NCI-H345 treated with DMSO at 0.1 percent for 48 hours (cell line): Measurements from ENCODE around the gene STYK1.
"Not testable (repeated sequence)": the region's sequence is repeated elsewhere in the genome, so short reads cannot be mapped to it uniquely, and the experiment has no call there.

ENCODE experiments used
- DNase-seq: peaks from one replicate; lab custom pipeline; 2025; ENCODE audit not compliant: unreplicated experiment; lab: John Stamatoyannopoulos, UW

STYK1 gene

DNA sequence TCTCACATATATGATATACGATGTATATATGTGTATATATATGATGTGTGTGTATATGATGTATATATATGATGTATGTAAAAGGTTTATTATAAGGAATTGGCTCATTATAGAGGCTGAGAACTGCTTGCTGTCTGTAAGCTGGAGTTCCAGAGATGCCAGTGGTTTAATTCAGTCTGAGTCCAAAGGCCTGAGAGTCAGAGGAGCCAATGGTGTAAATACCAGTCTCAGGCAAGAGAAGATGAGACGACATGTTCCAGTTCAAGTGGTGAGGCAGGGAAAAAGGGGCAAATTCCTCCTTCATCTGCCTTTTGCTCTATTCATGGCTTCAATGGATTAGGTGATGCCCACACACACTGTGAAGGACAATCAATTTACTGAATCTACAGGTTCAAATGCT is 17.1 kb upstream of the STYK1 start:
- DNase-seq, result no peak

DNA sequence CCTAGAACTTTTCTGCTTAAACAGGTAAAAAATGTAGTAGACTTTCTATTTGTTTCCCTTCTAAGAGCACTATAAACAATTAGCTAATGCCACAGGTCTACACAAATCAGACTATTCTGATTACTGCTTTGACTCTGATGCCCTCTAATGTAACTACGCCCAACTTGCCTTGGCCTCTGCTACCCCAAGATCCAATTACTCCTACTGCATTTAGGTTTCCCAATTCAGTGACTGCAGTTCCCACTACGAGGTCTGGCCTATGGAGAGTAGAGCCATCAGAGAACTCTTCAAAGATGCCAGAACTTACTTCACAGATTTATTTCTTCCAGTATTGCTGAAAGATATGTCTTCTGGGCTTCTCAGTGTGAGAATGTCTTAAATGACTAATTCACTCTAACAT is 15.3 kb upstream of the STYK1 start:
- DNase-seq, result no peak

DNA sequence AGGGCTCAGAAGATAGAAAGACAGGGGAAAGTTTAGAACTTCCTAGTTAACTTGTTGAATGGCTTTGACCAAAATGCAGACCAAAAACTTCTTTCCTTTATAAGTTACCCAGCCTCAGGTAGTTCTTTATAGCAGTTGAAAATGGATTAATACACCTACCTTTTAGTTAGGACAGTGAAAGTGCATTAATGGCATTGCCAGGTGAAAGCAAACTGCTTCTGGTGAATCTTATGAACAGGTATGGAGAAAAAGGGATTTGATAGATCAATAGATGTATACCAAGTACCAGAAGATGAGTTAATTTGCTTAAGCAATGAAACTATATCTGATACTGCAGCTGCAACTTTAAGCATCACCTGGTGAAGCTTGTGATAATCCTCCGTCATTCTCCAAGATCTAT is 14.2 kb upstream of the STYK1 start:
- DNase-seq, result no peak

GRCh38 chr12:10672231-10672868 is 1.5 kb downstream of the STYK1 start:
- DNase-seq, result no peak

- DNase-seq, result no peak
Observed at GRCh38 chr12:10669533-10669932, 4.3 kb downstream of the STYK1 start.

- no peak for DNase-seq
Observed at GRCh38 chr12:10668526-10668925, 5.3 kb downstream of the STYK1 start.

GRCh38 chr12:10667581-10667980 is 6.3 kb downstream of the STYK1 start:
- DNase-seq, result no peak

- no peak for DNase-seq
Observed at GRCh38 chr12:10664499-10664898, 9.4 kb downstream of the STYK1 start.

DNA sequence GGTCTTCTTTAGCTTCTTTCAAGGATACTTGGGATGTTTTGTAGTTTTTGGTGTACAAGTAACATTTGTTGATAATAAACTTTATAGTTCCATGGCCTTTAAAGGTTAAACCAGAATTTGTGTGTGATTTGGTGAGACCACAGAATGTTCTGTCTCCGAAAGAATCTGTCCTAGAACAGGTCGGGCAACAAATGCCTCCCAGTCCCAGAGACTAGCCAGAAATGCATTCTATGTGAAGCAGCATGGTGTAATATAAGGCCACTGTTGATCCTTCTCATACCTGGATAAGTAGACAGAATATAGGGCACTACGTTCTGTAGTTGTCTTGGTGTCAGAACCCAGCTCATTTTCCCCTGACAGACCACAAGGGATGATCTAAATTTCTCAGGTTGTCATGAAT is 10.0 kb downstream of the STYK1 start:
- no peak for DNase-seq

DNA sequence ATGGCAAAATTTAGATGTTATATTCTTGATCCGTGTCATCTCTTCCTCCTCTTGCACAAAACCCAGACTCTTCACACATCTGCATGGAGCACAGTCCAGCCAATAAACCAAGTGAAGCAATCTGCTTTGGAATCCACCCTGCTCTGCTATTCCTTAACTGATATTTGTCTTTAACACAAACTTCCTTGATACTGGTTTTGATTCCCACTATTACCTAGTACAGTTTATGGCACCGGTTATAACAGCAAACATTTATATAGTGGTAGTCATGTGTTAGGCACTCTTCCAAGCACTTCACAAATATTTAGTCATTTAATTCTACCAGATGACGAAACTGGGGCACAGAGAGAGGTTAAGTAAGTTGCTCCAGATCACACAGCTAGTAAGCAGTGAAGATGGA is 12.5 kb downstream of the STYK1 start:
- DNase-seq, result no peak

DNA sequence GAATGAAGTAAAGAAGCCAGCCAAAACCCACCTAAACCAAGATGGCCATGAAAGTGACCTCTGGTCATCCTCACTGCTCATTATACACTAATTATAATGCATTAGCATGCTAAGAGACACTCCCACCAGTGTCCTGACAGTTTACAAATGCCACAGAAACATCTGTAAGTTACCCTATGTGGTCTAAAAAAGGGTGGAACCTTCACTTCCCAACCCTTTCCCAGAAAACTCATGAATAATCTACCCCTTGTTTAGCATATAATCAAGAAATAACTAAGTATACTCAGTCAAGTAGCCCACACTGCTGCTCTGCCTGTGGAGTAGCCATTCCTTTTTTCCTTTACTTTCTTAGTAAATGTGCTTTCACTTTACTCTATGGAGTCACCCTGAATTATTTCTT is 19.8 kb downstream of the STYK1 start:
- DNase-seq, result no peak

GRCh38 chr12:10652192-10652591 is 21.7 kb downstream of the STYK1 start:
- no peak for DNase-seq

DNA sequence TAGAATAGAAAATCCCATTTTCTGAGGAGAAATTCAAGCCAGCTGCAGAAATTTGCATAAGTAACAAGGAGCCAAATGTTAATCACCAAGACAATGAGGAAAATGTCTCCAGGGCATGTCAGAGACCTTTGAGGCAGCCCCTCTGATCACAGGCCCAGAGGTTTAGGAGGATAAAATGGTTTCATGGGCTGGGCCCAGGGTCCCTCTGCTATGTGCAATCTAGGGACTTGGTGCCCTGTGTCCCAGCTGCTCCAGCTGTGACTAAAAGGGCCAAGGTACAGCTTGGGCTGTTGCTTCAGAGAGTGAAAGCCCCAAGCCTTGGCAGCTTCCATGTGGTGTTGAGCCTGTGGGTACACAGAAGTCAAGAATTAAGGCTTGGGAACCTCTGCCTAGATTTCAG is 27.3 kb downstream of the STYK1 start:
- DNase-seq, result not testable (repeated sequence)

DNA sequence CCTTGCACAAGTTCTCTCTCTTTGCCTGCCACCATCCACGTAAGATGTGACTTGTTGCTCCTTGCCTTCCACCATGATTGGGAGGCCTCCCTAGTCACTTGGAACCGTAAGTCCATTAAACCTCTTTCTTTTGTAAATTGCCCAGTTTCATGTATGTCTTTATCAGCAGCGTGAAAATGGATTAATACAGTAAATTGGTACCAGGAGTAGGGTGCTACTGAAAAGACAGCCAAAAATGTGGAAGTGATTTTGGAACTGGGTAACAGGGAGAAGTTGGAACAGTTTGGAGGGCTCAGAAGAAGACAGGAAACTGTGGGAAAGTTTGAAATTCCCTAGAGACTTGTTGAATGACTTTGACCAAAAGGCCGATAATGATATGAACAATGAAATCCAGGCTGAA is 27.9 kb downstream of the STYK1 start:
- DNase-seq, result no peak

DNA sequence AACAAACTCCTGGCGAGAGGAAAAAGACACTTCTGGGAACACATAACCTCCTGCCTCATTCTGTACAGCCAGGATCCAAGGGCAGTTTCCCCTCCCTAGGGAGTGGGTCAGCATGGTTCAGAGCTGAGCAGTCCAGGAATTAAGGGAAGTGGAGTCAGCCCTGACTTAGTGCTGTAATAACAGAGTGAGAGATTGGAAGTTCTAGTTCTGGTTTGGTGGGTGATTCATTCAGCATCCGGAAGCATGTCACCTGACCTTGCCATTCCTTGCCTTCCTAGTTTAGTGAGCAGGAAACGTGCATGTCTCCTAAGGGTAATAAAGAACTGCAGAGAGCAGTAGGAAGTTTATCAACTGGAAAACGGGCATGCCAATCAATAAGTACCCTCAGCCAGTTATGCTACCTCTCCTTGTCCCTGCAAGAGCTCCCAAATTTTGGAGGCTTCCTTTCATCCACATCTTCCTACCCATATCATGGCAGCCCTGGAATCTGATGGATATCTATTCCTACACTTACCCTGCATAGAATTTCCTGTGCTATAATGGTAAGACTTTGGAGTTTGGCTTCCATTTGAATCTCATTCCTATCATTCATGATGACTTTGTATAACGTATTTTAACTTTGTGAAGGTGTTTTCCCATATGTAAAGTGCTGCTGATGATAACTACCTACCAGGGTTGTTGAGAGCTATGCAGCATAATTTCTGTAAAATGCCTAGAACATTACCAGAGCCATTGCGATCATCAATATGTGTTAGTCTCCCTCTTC is 31.9 kb downstream of the STYK1 start:
- no peak for DNase-seq

GRCh38 chr12:10638728-10639127 is 35.1 kb downstream of the STYK1 start:
- DNase-seq, result no peak

- DNase-seq, result no peak
Observed at GRCh38 chr12:10636611-10637010, 37.2 kb downstream of the STYK1 start.

- no peak for DNase-seq
Observed at GRCh38 chr12:10636124-10636523, 37.7 kb downstream of the STYK1 start.

DNA sequence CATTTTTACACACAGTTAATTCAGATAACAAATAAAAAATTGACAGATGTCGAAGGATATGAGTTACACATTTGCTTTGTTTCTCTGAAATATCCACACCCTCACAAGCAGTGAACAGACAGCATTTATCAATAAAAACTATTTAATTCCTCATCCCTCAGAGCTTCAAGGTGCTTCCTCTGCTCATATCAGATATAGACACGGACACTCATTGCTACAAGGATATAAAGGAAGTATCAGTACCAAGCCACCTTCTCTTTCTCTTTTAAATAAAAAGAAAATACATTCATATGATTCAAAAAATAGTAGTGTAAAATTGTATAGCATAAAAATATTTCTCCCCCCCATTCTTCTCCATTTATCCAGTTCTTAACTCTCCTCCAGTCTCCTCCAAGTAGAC is 38.5 kb downstream of the STYK1 start:
- DNase-seq, result no peak

DNA sequence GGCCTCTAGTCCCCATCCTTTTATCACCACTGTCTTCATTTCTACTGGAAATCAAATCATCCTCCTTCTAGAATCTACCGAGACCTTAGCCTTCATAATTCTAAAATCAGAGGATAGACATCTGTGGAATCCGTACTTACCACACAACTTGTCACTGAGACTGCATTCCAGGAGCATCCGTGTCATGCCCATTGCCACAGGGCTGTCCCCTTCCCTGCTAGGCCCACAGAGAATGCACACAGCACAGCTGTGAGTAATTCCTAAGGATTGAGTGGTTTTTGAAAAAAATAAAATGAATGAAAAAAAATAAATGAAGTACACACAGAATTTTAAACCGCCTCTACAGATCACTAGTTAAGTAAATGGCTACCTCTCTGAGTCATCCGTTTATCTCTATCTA is 39.4 kb downstream of the STYK1 start:
- DNase-seq, result no peak

- no peak for DNase-seq
Observed at GRCh38 chr12:10633541-10633940, 40.3 kb downstream of the STYK1 start.

GRCh38 chr12:10632226-10632625 is 41.6 kb downstream of the STYK1 start:
- DNase-seq, result no peak

- no peak for DNase-seq
Observed at GRCh38 chr12:10624605-10625004, 49.2 kb downstream of the STYK1 start.
